ENCODE measurements around the gene BDH1.

DNA sequence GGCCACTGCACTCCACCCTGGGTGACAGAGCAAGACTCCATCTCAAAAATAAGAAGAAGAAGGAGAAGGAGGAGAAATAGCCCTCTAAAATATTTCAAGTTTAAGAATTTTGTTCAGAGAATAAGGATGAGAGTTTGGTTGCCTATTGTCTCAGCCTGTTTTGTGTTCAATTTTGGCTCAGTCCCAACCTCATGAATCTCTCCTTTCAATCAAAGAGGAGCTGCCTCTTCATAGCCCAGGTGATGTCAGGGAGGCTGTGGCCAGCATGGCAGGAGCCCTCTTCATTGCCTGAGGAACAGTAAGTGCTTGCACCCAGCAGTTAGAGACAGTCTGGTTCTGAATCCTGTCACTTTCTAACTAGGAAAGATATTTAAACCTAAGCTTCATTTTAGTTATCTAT, 55.0 kb downstream of the BDH1 start:
- TF ChIP-seq POLR2A (IDR thresholded peaks at IDR 0.05) = no peak
- TF ChIP-seq, protein P1, sequence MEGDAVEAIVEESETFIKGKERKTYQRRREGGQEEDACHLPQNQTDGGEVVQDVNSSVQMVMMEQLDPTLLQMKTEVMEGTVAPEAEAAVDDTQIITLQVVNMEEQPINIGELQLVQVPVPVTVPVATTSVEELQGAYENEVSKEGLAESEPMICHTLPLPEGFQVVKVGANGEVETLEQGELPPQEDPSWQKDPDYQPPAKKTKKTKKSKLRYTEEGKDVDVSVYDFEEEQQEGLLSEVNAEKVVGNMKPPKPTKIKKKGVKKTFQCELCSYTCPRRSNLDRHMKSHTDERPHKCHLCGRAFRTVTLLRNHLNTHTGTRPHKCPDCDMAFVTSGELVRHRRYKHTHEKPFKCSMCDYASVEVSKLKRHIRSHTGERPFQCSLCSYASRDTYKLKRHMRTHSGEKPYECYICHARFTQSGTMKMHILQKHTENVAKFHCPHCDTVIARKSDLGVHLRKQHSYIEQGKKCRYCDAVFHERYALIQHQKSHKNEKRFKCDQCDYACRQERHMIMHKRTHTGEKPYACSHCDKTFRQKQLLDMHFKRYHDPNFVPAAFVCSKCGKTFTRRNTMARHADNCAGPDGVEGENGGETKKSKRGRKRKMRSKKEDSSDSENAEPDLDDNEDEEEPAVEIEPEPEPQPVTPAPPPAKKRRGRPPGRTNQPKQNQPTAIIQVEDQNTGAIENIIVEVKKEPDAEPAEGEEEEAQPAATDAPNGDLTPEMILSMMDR (IDR thresholded peaks at IDR 0.05) = no peak

All from Peyer's patch (tissue), 4 donors.